Heart left ventricle (tissue), 13 donors: ENCODE measurements around the gene PLSCR1.

Experiments
- POLR2A ChIP-seq, 2 donors: fragments of 450-650 bp; IDR thresholded peaks; one replicate each; pipeline ENCODE4 v1.6.1; 2017; ENCODE audit warnings: antibody characterized with exemption in 2 of 2, mild to moderate bottlenecking in 2 of 2, moderate library complexity in 2 of 2
- TF ChIP-seq, protein P1 (sequence below), 12 donors: fragments of 200-600 bp; sonication (generic) in 4 of 12; IDR thresholded peaks; one replicate each; pipeline versions ENCODE4 v1.5.0 to v1.8.0; 2018 to 2022; ENCODE audit warnings: antibody characterized with exemption in 12 of 12, mild to moderate bottlenecking in 5 of 12
- donor health status: ischemic (EF 13 %, LVEDD 7.1; RV severe dilation, severe dysfunction).
- donor health status: DM: no; HTN: yes; CAD: no.
- donor health status: DM: no; HTN: no; CAD: no.
- donor health status: ischemic (EF 25% LVEDD 6.9; RV normal size, moderate dysfunction).
- donor health status: ischemic (EF 25% LVEDD 5.7; RV mildly dilated, moderate dysfunction).
- donor health status: ischemic (EF 35%, LVEDD 5.7; RV mildly dilated, moderate dysfunction).
- donor health status: nonischemic (EF 11% LVEDD 7.7; RV severe dilation, severe dysfunction).
- donor health status: DM: yes; HTN: yes; CAD: no.
- donor health status: PGD.
- donor health status: ischemic (EF 29% LVEDD 5.4; RV normal size, mild dysfunction).
- donor health status: nonischemic (EF 23%, LVEDD 6.1; RV moderate dilation, normal function).

GRCh38 chr3:146468234-146468633 lies 76.2 kb downstream of the PLSCR1 start:
- TF ChIP-seq, protein P1, sequence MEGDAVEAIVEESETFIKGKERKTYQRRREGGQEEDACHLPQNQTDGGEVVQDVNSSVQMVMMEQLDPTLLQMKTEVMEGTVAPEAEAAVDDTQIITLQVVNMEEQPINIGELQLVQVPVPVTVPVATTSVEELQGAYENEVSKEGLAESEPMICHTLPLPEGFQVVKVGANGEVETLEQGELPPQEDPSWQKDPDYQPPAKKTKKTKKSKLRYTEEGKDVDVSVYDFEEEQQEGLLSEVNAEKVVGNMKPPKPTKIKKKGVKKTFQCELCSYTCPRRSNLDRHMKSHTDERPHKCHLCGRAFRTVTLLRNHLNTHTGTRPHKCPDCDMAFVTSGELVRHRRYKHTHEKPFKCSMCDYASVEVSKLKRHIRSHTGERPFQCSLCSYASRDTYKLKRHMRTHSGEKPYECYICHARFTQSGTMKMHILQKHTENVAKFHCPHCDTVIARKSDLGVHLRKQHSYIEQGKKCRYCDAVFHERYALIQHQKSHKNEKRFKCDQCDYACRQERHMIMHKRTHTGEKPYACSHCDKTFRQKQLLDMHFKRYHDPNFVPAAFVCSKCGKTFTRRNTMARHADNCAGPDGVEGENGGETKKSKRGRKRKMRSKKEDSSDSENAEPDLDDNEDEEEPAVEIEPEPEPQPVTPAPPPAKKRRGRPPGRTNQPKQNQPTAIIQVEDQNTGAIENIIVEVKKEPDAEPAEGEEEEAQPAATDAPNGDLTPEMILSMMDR (IDR thresholded peaks at IDR 0.05): no peak
- TF ChIP-seq POLR2A (IDR thresholded peaks at IDR 0.05): no peak
